Renal pelvis (tissue), 3 donors: Measurements from ENCODE around the gene PSMC3IP. TPM values are rescaled to one million over a fixed set of nuclear protein-coding genes. Genes with fewer than 3 reads are reported as not detected.

Experiments used
- polyA plus RNA-seq, 3 donors: library from polyadenylated mRNA; unstranded; fragments of 120-200 nt; gene quantifications; one replicate each; pipeline ENCODE4 v1.2.1, GENCODE V29; 2013; ENCODE audit not compliant: insufficient read length in 3 of 3

The PSMC3IP gene
- polyA plus RNA-seq, 3 donors: 18.4 to 23.7 (median 21.6) TPM

Other genes with a start within 250 kb of the PSMC3IP start
- 10 to 100 TPM; 51.6 to 65.4 (median 65.2) TPM for gene STAT3, start 189.3 kb downstream of the PSMC3IP start, polyA plus RNA-seq
- gene CAVIN1, start 154.5 kb downstream of the PSMC3IP start, polyA plus RNA-seq: 10 to 100 TPM; 55.7 to 69.0 (median 59.8) TPM
- gene ATP6V0A1, start 118.9 kb downstream of the PSMC3IP start, polyA plus RNA-seq: 10 to 100 TPM; 56.4 to 73.6 (median 72.2) TPM
- gene NAGLU, start 41.5 kb downstream of the PSMC3IP start, polyA plus RNA-seq: 10 to 100 TPM; 27.3 to 29.5 (median 29.5) TPM
- 1 to 10 TPM; 5.3 to 6.2 (median 5.8) TPM for gene HSD17B1, start 24.8 kb downstream of the PSMC3IP start, polyA plus RNA-seq
- 10 to 100 TPM; 62.1 to 66.7 (median 63.9) TPM for gene COASY, start 15.6 kb downstream of the PSMC3IP start, polyA plus RNA-seq
- gene MLX, start 10.6 kb downstream of the PSMC3IP start, polyA plus RNA-seq: 10 to 100 TPM; 35.1 to 38.2 (median 35.6) TPM
- gene RETREG3, start 31.6 kb upstream of the PSMC3IP start, polyA plus RNA-seq: 10 to 100 TPM; 40.4 to 64.2 (median 60.5) TPM
- 10 to 100 TPM; 58.0 to 66.8 (median 60.2) TPM for gene TUBG1, start 32.0 kb upstream of the PSMC3IP start, polyA plus RNA-seq
- 10 to 100 TPM; 25.1 to 42.7 (median 38.7) TPM for gene TUBG2, start 81.6 kb upstream of the PSMC3IP start, polyA plus RNA-seq
- gene PLEKHH3, start 99.3 kb upstream of the PSMC3IP start, polyA plus RNA-seq: 10 to 100 TPM; 17.5 to 20.2 (median 19.9) TPM
- 1 to 10 TPM; 1.5 to 2.7 (median 2.2) TPM for gene CCR10, start 104.1 kb upstream of the PSMC3IP start, polyA plus RNA-seq
- gene CNTNAP1, start 104.8 kb upstream of the PSMC3IP start, polyA plus RNA-seq: 1 to 10 TPM; 8.7 to 9.5 (median 9.4) TPM
- 10 to 100 TPM; 37.8 to 69.6 (median 57.9) TPM for gene EZH1, start 167.3 kb upstream of the PSMC3IP start, polyA plus RNA-seq
- 100 to 1,000 TPM in 1 of 3 donors, 10 to 100 TPM in 2; 83.1 to 113 (median 87.2) TPM for gene RAMP2, start 183.5 kb upstream of the PSMC3IP start, polyA plus RNA-seq
- 10 to 100 TPM; 87.8 to 95.9 (median 90.9) TPM for gene VPS25, start 195.7 kb upstream of the PSMC3IP start, polyA plus RNA-seq
- 10 to 100 TPM in 1 of 3 donors, 1 to 10 TPM in 2; 9.1 to 13.8 (median 9.3) TPM for gene WNK4, start 202.9 kb upstream of the PSMC3IP start, polyA plus RNA-seq
- gene COA3, start 221.0 kb upstream of the PSMC3IP start, polyA plus RNA-seq: 100 to 1,000 TPM; 155 to 187 (median 161) TPM
- gene CNTD1, start 221.1 kb upstream of the PSMC3IP start, polyA plus RNA-seq: 1 to 10 TPM; 1.3 to 3.9 (median 3.3) TPM
- 10 to 100 TPM; 64.9 to 82.2 (median 72.0) TPM for gene BECN1, start 246.6 kb upstream of the PSMC3IP start, polyA plus RNA-seq